HepG2 (cell line): ENCODE measurements around the gene RUNDC1. TPM values are rescaled to one million over a fixed set of nuclear protein-coding genes. Genes with fewer than 3 reads are reported as not detected.

Experiments
- DNMT1 ChIP-seq: sonication (generic); formaldehyde crosslinking; IDR thresholded peaks from 2 replicates; pipeline ENCODE4 v1.5.1; 2020; ENCODE audit warnings: mild to moderate bottlenecking, missing genetic modification reagents
- ELF4 ChIP-seq: sonication (generic); formaldehyde crosslinking; IDR thresholded peaks from 2 replicates; pipeline ENCODE4 v1.5.0; 2020; ENCODE audit warnings: missing genetic modification reagents, mild to moderate bottlenecking, moderate library complexity, borderline replicate concordance
- HNRNPK ChIP-seq: fragments of 200-400 bp; formaldehyde crosslinking; IDR thresholded peaks from 2 replicates; pipeline ENCODE4 v1.6.1; 2018; ENCODE audit warnings: low read length, low read depth, moderate library complexity, mild to moderate bottlenecking; ENCODE audit not compliant: poor library complexity, severe bottlenecking
- KLF13 ChIP-seq: sonication (generic); formaldehyde crosslinking; IDR thresholded peaks from 2 replicates; pipeline ENCODE4 v1.4.0; 2020; ENCODE audit warnings: mild to moderate bottlenecking, missing genetic modification reagents
- MYNN ChIP-seq: sonication (generic); formaldehyde crosslinking; IDR thresholded peaks from 2 replicates; pipeline ENCODE4 v1.4.0; 2020; ENCODE audit warnings: mild to moderate bottlenecking, low read depth, missing genetic modification reagents
- NFE2 ChIP-seq: sonication (generic); formaldehyde crosslinking; IDR thresholded peaks from 2 replicates; pipeline ENCODE4 v1.4.0; 2020; ENCODE audit warnings: missing genetic modification reagents
- PTBP1 ChIP-seq: fragments of 200-400 bp; formaldehyde crosslinking; IDR thresholded peaks from 2 replicates; pipeline ENCODE4 v1.6.1; 2018; ENCODE audit warnings: low read length, low read depth; ENCODE audit not compliant: poor library complexity, severe bottlenecking
- SP140L ChIP-seq: sonication (generic); formaldehyde crosslinking; IDR thresholded peaks from 2 replicates; pipeline ENCODE4 v1.4.0; 2020; ENCODE audit warnings: missing genetic modification reagents, borderline replicate concordance
- ZNF225 ChIP-seq: sonication (generic); formaldehyde crosslinking; IDR thresholded peaks from 2 replicates; pipeline ENCODE4 v1.4.0; 2020; ENCODE audit warnings: mild to moderate bottlenecking, missing genetic modification reagents
- ZNF598 ChIP-seq: sonication (generic); formaldehyde crosslinking; IDR thresholded peaks from 2 replicates; pipeline ENCODE4 v1.5.1; 2020; ENCODE audit warnings: mild to moderate bottlenecking, missing genetic modification reagents, borderline replicate concordance
- ZNF607 ChIP-seq: sonication (generic); formaldehyde crosslinking; IDR thresholded peaks from 2 replicates; pipeline ENCODE4 v1.5.1; 2020; ENCODE audit warnings: missing genetic modification reagents, mild to moderate bottlenecking, borderline replicate concordance
- ZNF777 ChIP-seq: sonication (generic); formaldehyde crosslinking; IDR thresholded peaks from 2 replicates; pipeline ENCODE4 v1.4.0; 2020; ENCODE audit warnings: missing genetic modification reagents
- polyA plus RNA-seq, 8 experiments: library from polyadenylated mRNA; depleted of rRNA in 3 of 8; stranded (reverse) in 7 of 8; unstranded in 1 of 8; fragments of >200 nt; fragmentation: Illumina TruSeq in 4 of 8; extraction: Trizol in 4 of 8; gene quantifications; 2 replicates each; pipeline versions ENCODE4 v1.2.1 to v1.2.3, GENCODE V29; 2011 to 2016; ENCODE audit warnings: low read depth in 4 of 8, missing spikeins in 1 of 8, mixed read lengths in 1 of 8; ENCODE audit not compliant: insufficient read depth in 1 of 8
- total RNA-seq, 5 experiments: library from RNA; depleted of rRNA; stranded (reverse); fragments of >200 nt; fragmentation: Illumina TruSeq; extraction: Trizol; gene quantifications; 2 replicates each; pipeline ENCODE4 v1.2.3, GENCODE V29; 2016; ENCODE audit warnings: low read depth in 1 of 5
- TF ChIP-seq, protein P1 (sequence below): sonication (generic); formaldehyde crosslinking; IDR thresholded peaks from 2 replicates; pipeline ENCODE4 v1.4.0; 2020; ENCODE audit warnings: missing genetic modification reagents, mild to moderate bottlenecking, borderline replicate concordance
- TF ChIP-seq, protein P2 (sequence below): sonication (generic); formaldehyde crosslinking; IDR thresholded peaks from 2 replicates; pipeline ENCODE4 v1.4.0; 2020; ENCODE audit warnings: missing genetic modification reagents, borderline replicate concordance
- TF ChIP-seq, protein P3 (sequence below): IDR thresholded peaks from 2 replicates; pipeline ENCODE4 v1.6.1; 2016; ENCODE audit warnings: mild to moderate bottlenecking, missing biosample characterization, missing genetic modification reagents
- TF ChIP-seq, protein P4 (sequence below): sonication (generic); formaldehyde crosslinking; conservative IDR thresholded peaks from 2 replicates; pipeline ENCODE4 v1.8.0; 2022; ENCODE audit warnings: mild to moderate bottlenecking, moderate library complexity, missing genetic modification reagents

RUNDC1 gene
- total and polyA plus RNA-seq, 2 of the 13 experiments (the other 11 are each of a cell fraction or from before 2014, with no cell fraction given): 10.3 to 11.4 TPM

DNA sequence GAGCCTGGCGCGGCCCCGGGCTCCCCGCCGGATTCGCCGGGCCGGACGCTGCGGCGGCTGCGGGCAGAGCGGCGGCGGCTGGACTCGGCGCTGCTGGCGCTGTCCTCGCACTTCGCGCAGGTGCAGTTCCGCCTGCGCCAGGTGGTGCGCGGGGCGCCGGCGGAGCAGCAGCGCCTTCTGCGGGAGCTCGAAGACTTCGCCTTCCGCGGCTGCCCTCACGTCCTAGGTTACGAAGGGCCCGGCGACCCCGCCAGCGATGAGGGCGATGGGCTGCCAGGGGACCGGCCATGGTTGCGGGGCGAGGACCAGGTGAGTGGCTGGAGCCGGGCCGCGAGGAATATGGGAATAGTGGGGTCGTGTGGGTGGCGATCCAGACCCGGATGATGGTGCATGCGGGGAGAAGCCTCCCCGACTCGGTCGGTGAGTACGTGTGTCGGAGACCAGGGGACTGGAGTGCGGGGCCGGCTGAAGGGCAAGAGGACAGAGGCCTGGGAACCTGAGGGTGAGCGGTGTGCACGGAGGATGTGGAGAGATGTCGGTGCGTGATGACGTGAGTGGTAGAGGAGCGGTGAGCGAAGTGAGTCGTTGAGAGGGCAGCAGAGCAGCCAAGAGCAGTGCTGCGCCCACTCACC, 517 bp downstream of the RUNDC1 start (continued):
- TF ChIP-seq, protein P1, sequence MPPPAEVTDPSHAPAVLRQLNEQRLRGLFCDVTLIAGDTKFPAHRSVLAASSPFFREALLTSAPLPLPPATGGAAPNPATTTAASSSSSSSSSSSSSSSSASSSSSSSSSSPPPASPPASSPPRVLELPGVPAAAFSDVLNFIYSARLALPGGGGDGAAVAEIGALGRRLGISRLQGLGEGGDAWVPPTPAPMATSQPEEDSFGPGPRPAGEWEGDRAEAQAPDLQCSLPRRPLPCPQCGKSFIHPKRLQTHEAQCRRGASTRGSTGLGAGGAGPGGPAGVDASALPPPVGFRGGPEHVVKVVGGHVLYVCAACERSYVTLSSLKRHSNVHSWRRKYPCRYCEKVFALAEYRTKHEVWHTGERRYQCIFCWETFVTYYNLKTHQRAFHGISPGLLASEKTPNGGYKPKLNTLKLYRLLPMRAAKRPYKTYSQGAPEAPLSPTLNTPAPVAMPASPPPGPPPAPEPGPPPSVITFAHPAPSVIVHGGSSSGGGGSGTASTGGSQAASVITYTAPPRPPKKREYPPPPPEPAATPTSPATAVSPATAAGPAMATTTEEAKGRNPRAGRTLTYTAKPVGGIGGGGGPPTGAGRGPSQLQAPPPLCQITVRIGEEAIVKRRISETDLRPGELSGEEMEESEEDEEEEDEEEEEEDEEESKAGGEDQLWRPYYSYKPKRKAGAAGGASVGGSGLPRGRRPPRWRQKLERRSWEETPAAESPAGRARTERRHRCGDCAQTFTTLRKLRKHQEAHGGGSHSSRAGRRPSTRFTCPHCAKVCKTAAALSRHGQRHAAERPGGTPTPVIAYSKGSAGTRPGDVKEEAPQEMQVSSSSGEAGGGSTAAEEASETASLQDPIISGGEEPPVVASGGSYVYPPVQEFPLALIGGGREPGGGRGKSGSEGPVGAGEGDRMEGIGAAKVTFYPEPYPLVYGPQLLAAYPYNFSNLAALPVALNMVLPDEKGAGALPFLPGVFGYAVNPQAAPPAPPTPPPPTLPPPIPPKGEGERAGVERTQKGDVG (CRISPR knock-in tag): peak; percentile 30; the same call in 1 of the 2 replicates
- TF ChIP-seq MYNN (CRISPR knock-in tag): no peak
- TF ChIP-seq, protein P2, sequence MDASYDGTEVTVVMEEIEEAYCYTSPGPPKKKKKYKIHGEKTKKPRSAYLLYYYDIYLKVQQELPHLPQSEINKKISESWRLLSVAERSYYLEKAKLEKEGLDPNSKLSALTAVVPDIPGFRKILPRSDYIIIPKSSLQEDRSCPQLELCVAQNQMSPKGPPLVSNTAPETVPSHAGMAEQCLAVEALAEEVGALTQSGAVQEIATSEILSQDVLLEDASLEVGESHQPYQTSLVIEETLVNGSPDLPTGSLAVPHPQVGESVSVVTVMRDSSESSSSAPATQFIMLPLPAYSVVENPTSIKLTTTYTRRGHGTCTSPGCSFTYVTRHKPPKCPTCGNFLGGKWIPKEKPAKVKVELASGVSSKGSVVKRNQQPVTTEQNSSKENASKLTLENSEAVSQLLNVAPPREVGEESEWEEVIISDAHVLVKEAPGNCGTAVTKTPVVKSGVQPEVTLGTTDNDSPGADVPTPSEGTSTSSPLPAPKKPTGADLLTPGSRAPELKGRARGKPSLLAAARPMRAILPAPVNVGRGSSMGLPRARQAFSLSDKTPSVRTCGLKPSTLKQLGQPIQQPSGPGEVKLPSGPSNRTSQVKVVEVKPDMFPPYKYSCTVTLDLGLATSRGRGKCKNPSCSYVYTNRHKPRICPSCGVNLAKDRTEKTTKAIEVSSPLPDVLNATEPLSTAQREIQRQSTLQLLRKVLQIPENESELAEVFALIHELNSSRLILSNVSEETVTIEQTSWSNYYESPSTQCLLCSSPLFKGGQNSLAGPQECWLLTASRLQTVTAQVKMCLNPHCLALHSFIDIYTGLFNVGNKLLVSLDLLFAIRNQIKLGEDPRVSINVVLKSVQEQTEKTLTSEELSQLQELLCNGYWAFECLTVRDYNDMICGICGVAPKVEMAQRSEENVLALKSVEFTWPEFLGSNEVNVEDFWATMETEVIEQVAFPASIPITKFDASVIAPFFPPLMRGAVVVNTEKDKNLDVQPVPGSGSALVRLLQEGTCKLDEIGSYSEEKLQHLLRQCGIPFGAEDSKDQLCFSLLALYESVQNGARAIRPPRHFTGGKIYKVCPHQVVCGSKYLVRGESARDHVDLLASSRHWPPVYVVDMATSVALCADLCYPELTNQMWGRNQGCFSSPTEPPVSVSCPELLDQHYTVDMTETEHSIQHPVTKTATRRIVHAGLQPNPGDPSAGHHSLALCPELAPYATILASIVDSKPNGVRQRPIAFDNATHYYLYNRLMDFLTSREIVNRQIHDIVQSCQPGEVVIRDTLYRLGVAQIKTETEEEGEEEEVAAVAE (CRISPR knock-in tag): peak; percentile 44; the same call in 1 of the 2 replicates
- TF ChIP-seq ELF4 (CRISPR knock-in tag): peak; percentile 19; the same call in 1 of the 2 replicates
- TF ChIP-seq SP140L (CRISPR knock-in tag): no peak
- no peak for TF ChIP-seq PTBP1
- TF ChIP-seq, protein P3, sequence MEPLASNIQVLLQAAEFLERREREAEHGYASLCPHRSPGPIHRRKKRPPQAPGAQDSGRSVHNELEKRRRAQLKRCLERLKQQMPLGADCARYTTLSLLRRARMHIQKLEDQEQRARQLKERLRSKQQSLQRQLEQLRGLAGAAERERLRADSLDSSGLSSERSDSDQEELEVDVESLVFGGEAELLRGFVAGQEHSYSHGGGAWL (CRISPR knock-in tag): peak; percentile 40; the same call in 1 of the 2 replicates
- TF ChIP-seq ZNF598 (CRISPR knock-in tag): peak; percentile 97
- TF ChIP-seq, protein P4, sequence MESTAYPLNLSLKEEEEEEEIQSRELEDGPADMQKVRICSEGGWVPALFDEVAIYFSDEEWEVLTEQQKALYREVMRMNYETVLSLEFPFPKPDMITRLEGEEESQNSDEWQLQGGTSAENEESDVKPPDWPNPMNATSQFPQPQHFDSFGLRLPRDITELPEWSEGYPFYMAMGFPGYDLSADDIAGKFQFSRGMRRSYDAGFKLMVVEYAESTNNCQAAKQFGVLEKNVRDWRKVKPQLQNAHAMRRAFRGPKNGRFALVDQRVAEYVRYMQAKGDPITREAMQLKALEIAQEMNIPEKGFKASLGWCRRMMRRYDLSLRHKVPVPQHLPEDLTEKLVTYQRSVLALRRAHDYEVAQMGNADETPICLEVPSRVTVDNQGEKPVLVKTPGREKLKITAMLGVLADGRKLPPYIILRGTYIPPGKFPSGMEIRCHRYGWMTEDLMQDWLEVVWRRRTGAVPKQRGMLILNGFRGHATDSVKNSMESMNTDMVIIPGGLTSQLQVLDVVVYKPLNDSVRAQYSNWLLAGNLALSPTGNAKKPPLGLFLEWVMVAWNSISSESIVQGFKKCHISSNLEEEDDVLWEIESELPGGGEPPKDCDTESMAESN (CRISPR knock-in tag): peak; percentile 76; the same call in 1 of the 2 replicates
- TF ChIP-seq DNMT1 (CRISPR knock-in tag): peak; percentile 57; the same call in 1 of the 2 replicates
- TF ChIP-seq NFE2 (CRISPR knock-in tag): no peak
- TF ChIP-seq KLF13 (CRISPR knock-in tag): 0 out of 2 replicates have a peak, but pooled peaks have one; percentile 46
- TF ChIP-seq ZNF607 (CRISPR knock-in tag): peak; percentile 86
- TF ChIP-seq HNRNPK: no peak
- peak; percentile 73; the same call in 1 of the 2 replicates for TF ChIP-seq ZNF225 (CRISPR knock-in tag)
- TF ChIP-seq ZNF777 (CRISPR knock-in tag): peak; percentile 28
